Caki2 (cell line): Measurements from ENCODE around the gene PRKCH. TPM values are rescaled to one million over a fixed set of nuclear protein-coding genes. Genes with fewer than 3 reads are reported as not detected.

ENCODE experiments used
- DNase-seq: peaks from one replicate; pipeline ENCODE4 v3.0.0-alpha.2; 2015; ENCODE audit warnings: low read depth
- in situ Hi-C: cut with HindIII; loops from 2 replicates; pipeline ENCODE4 v1.10.0; 2016; ENCODE audit warnings: low sequenced_read_pairs, low pct_unique_long_range_greater_than_20kb, mixed read lengths
- total RNA-seq: library from RNA; depleted of rRNA; stranded (reverse); fragments of >200 nt; shearing (Covaris generic); gene quantifications from 2 replicates; pipeline ENCODE4 v1.2.3, GENCODE V29; 2014; ENCODE audit warnings: low replicate concordance

PRKCH gene
- total RNA-seq, 1 experiment from 2014 or later = 1.6 TPM

DNA sequence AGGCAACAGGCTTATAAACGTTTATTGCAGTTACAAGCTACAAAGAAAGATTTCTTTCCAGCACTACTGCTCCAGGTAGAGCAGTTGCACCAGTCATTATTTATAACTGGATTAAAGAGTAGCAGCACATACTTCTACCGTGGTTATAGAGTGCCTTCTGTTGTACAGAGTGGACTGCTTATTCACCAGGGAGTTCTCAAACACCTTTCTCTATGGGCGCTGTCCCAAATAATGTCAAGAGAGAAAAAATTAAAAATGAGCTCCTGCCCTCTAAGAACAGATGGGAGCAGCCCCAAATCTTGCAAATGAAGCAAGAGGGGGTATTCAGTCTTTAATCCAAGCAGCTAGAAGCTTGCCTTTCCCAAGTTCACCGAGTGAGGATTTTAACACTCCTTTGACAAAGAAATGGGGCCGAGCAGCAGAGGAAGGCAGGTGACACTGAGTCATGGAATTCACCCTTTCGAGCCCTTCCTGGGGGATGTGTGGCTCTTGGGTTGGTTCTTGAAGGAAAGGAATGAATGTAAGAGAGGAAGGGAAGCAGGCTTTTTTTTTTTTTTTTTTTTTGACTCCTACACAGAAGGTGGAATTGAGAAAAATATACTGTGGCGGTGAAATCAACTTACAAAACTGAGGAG, 181.2 kb downstream of the PRKCH start:
- in situ Hi-C loops = no loop called here
- DNase-seq = no peak

DNA sequence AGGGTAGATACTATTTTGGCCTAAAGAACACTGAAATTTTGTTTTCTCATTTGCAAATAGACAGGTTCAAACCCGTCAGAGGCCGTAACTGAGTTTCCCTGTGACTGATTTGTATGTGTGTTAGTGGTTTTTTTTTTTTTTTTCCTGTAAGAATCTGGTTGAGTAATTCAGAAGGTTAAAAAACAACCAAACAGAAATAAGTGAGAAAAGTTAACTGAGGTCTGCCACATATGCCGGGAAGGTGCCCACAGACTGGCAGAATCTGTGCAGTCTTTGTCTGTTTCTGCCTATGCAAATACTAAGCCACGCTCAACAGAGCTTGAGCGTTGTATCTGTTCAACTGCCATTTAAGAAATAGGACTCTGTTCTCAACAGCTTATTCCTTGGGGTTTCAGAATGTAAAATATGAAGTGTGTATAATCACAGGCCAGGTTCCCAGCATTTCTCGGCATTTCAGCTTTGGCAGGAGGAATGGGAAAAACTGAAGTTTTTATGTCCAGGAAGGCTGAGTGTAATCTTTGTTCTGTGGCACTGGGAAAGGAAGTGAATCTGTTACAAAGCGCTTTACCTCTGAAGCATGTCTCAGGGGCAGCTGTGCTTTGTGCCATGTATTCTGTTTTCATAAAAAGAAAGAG, 181.9 kb downstream of the PRKCH start:
- no peak for DNase-seq
- in situ Hi-C loops = no loop called here

- DNase-seq = no peak
- in situ Hi-C loops = no loop called here
Measured at GRCh38 chr14:61504901-61505300, 183.5 kb downstream of the PRKCH start.

DNA sequence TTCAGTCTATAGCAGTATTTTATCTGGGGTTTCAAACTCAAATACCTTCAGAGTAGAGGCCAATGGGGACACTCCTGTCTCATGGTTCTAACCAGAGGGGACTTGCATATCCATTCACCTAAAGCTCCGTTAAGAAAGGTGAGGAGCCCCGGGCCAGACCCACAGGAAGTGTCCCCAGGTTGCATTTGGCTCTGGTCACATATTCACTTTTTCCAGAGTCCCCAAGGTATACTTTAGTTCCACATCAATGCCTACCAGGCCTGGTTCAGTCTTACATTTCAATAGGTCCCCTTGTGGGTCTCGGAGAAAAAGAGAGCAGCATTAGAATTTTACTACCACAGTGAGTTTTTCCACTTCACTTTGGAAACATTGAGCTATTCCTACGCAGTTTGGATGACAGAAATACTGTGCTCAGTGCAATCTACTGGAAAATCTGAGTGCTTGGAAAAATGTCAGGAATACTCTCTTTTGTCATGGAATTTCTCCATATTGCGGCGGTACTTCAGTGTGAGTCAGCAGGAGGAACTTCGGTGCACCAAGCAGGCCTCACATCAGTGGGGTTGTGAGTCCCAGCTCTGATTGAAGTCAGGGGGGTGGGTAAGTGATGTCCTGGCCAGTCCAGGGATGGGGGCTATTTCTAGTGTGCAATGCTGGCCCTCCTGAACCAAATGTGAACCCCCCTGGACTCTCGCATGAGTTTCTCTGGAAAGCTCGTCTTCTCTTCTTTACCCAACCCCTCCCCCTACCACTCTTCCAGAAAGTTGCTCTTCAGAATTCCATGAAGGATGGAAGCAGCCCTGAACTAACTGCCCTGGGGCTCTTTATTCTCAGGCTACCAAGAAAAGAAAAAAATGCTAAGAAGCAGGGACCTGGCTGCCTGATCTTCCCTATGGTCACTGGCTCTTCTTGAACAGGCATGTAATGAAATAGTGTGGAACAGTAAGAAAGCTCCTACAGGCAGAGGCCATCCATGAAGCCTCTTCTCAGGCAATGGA, 184.7 kb downstream of the PRKCH start:
- in situ Hi-C loops = no loop called here
- no peak for DNase-seq

DNA sequence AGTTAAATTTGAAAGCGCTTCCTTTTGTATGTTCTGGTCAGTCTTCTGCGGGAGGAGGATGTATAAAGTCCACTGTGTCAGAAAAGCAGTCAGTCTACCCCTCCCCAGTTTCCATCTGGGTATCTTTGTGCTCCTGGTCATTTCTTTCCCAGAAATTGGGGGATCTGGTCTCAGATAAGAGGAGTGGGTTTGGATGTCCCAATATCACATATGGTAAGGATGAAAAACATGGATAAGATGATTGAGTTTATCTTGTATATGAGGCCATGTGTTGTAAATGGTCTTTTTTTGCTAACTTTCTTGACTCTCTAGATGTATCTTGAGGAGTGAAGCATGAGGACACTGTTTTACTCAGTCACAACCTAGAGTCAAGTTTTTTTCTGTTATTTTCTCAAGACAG, 187.1 kb downstream of the PRKCH start:
- in situ Hi-C loops = no loop called here
- no peak for DNase-seq

DNA sequence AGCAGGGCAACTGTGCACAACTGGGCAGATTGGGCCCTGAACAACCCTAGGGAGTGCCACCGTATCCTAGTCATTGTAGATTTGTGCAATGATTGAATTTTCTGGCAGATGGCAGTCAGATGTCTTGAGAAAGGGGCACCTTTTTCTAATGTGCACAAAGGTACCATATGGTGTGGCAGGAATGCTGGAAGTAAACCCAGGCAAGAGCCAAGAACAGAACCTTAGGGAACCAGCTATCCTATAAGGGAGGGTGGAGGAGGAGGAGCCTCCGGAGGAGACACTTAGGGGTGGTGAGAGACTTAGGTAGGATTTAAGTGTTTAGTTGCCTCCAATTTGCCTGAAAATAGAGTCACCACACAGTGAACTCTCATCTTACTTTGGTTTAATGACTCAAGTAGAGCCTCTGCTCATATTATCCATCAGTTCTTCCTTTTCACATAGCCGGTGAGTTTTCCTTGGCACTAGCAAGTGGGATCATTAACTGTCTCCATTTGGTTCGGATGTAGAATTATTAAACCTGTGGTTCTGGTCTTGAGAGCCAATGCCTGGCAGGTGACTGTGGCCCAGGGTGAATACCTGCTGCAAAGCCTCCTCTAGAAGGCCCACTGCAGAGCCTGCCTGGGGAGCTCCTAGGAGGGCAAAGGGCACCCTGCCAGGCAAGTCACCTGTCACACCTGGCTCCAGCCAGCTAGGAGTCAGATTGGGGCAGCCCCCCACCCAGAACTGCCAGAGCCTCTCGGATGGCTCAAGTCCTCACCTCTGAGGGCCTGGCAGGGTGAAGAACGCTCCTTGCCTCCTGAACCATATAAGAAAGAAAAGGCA, 189.6 kb downstream of the PRKCH start:
- DNase-seq = no peak
- in situ Hi-C loops = no loop called here

- in situ Hi-C loops = no loop called here
- DNase-seq = no peak
Measured at GRCh38 chr14:61511558-61511948, 190.2 kb downstream of the PRKCH start.

DNA sequence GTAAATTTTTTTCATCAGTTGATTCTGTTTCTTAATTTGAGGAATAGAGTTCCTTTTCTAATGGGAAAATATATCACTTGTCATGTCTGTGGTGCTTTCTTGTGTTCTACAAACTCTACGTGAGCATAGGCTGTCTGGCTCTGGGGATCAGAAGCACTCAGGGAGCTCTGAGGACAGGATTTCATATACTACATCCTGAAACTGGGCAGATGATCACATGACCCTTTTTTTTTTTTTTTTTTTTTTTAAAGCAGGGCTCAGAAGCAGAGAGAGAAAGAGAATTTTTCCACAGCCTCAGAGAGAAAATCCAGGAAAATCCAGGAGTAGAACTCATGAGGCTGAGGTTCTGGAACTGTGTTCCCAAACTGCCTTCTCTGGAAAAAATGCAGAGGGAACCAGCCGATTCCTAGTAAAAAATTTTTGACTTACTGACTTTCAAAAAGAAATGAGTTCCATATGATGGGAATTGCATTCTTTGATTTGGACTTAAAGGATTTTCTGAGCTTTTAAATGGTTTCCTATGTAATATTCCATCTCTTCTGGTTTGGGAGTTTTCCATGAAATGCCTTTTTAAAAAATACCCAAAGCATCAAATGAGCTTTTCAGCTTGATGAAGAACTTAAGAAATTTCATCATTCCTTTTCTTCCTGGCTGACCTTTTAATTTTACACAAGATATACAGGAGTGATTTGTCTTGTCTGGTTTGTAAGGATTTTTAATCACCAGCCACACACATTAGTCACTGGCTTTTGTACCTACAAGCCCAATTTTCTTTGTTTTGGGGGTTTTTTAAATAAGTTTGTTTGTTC, 190.9 kb downstream of the PRKCH start:
- in situ Hi-C loops = no loop called here
- no peak for DNase-seq

GRCh38 chr14:61513986-61514830, 192.8 kb downstream of the PRKCH start:
- in situ Hi-C loops = no loop called here
- DNase-seq = no peak

- in situ Hi-C loops = no loop called here
- no peak for DNase-seq
Measured at GRCh38 chr14:61514927-61515326, 193.5 kb downstream of the PRKCH start.

GRCh38 chr14:61515436-61516117, 194.2 kb downstream of the PRKCH start:
- in situ Hi-C loops = no loop called here
- DNase-seq = no peak

DNA sequence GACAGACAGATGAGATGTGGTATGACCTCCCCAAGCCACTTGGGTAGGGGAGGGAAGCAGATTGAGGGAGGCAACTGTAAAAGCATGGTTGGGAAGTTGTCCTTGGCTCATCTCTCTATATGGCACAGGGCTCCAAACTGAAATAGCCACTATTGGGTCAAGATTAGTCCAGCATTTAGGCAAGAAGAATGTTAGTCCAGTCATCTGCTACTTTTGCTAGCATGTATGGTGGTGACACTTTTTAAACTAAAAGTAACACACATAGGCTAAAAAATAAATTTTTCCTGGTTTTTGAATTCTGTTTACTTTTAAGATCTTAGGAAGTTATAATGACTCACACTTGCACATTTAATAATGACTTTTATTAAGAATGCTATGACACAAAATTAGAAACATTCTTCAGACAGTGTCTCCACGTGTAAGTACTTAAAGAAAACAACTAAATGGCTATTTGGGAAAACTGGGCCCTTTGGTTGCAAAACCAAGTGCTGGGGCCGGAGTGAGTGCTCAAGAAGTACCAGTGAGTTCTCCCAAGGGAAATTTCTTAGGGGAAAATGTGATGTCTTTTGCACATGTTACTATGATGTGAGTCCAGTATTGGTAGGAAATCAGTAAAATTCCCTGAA, 194.9 kb downstream of the PRKCH start:
- in situ Hi-C loops = no loop called here
- no peak for DNase-seq

GRCh38 chr14:61516964-61517653, 195.7 kb downstream of the PRKCH start:
- no peak for DNase-seq
- in situ Hi-C loops = no loop called here

DNA sequence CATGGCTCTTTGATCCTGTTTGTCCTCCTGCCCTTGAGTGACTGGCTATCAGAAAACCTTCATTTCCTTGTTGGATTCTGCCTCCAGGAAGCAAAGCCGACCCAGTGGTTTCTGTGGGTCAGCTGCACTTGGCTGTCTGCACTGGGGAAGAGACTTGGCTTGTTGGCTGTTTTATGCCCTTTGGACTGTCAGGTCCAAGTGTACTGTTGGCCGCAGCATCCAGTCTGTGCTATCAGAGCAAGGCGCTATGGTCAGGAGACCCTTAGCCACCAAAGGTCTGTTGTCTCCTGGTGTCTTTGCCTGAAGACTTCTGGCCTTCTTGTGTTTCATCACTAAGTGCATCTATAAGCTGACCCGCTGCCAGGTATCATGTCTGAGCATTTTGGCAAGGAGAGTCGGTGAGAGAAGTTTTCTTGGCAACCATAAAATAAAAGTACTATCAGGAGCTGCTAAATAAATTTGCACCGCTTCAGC, 196.6 kb downstream of the PRKCH start:
- in situ Hi-C loops = no loop called here
- DNase-seq = no peak

DNA sequence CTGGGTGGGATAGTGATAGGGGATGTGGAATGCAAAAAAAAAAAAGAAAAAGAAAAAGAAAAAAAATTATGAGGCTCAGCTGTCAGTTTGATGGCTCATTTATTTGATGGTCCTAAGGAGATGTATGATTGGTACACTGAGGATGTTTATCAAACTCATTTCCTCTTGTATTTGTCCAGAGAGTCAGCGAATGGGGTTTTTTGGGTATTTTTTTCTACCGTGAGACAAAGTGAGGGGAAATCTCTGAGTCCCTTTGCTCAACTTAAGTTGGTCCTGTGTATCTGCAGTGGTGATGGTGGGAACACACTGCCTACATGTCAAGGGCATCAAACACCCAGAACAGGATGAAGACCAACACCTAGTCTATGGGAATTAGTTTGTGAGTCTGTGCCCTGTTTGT, 197.0 kb downstream of the PRKCH start:
- in situ Hi-C loops = no loop called here

More for the DNA sequence above, 197.0 kb downstream of the PRKCH start:
- DNase-seq = no peak
